Measurements from ENCODE around the gene LLPH.

Gene LLPH

GRCh38 chr12:66137937-66138336, 7.4 kb upstream of the LLPH start:
- no peak for TF ChIP-seq CTCF (IDR thresholded peaks at IDR 0.05)

- TF ChIP-seq CTCF (IDR thresholded peaks at IDR 0.05): no peak
Observed at GRCh38 chr12:66132408-66132807, 1.9 kb upstream of the LLPH start.

- TF ChIP-seq CTCF (IDR thresholded peaks at IDR 0.05): no peak
Observed at GRCh38 chr12:66131067-66131688, 628 bp upstream of the LLPH start.

- TF ChIP-seq CTCF (IDR thresholded peaks at IDR 0.05): no peak
Observed at GRCh38 chr12:66129934-66130266, 650 bp downstream of the LLPH start.

- TF ChIP-seq CTCF (IDR thresholded peaks at IDR 0.05): no peak
Observed at GRCh38 chr12:66127650-66128049, 2.9 kb downstream of the LLPH start.

- TF ChIP-seq CTCF (IDR thresholded peaks at IDR 0.05): no peak
Observed at GRCh38 chr12:66120477-66120876, 10.1 kb downstream of the LLPH start.

- TF ChIP-seq CTCF (IDR thresholded peaks at IDR 0.05): no peak
Observed at GRCh38 chr12:66119870-66120241, 10.7 kb downstream of the LLPH start.

GRCh38 chr12:66119229-66119869, 11.2 kb downstream of the LLPH start:
- no peak for TF ChIP-seq CTCF (IDR thresholded peaks at IDR 0.05)

Data from LNCAP (cell line).